AG09319 (cell line): ENCODE measurements around the gene SPAG8.

ENCODE experiments used
- DNase-seq: peaks from one replicate; pipeline ENCODE4 v3.0.0-alpha.2; 2010; ENCODE audit warnings: low read depth; ENCODE audit errors: extremely low read depth
- TF ChIP-seq, protein P1 (sequence below): IDR thresholded peaks from 2 replicates; pipeline ENCODE4 v1.5.1; 2011; ENCODE audit warnings: low read depth, mild to moderate bottlenecking, inconsistent platforms, low read length, moderate library complexity

SPAG8 gene

DNA sequence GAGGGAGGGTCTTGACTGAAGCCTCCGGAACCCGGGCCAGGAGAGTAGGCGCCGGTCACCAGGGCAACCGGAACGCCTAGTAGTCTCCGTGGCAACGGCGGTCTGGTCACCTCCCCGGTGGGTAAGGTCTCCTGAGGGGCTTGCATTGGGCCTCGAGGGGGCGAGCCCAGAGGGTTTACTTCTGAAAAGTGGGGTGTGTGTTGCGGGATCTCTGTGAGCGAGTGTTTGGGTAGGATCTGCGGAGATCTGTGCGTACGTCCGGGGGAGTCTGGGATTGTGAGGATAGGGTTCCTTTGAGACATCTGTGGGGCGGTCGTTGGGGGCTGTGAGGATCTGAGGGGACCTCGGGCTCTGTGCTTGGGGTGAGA, 16.6 kb upstream of the SPAG8 start, which contains the start of gene FAM221B:
Gene FAM221B (minus strand): TSS at position 17 of the 368 bp plus-strand sequence. CDS start 2,571 bp downstream, outside the sequence.
- no peak for DNase-seq
- TF ChIP-seq, protein P1, sequence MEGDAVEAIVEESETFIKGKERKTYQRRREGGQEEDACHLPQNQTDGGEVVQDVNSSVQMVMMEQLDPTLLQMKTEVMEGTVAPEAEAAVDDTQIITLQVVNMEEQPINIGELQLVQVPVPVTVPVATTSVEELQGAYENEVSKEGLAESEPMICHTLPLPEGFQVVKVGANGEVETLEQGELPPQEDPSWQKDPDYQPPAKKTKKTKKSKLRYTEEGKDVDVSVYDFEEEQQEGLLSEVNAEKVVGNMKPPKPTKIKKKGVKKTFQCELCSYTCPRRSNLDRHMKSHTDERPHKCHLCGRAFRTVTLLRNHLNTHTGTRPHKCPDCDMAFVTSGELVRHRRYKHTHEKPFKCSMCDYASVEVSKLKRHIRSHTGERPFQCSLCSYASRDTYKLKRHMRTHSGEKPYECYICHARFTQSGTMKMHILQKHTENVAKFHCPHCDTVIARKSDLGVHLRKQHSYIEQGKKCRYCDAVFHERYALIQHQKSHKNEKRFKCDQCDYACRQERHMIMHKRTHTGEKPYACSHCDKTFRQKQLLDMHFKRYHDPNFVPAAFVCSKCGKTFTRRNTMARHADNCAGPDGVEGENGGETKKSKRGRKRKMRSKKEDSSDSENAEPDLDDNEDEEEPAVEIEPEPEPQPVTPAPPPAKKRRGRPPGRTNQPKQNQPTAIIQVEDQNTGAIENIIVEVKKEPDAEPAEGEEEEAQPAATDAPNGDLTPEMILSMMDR, result no peak

DNA sequence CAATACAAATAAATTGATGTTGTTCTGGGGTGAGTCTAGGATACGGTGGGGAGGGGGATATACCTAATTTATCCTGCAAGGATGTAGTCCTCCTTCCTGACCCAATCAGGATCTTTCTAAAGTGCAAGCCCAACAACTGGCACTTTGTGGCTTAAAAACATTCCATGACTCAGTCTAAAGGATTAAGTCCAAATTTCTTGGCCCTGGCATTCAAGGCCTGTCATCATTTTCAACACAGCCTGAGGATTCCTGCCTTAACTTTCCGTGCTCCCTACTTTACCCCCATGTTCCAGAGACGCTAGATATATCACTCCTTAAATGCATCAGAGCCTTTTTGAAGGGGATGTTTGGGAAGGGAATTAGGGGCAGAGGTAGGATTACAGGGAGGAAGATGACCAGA, 15.4 kb upstream of the SPAG8 start:
- peak; percentile 47 for DNase-seq
- TF ChIP-seq, protein P1, result no peak

DNA sequence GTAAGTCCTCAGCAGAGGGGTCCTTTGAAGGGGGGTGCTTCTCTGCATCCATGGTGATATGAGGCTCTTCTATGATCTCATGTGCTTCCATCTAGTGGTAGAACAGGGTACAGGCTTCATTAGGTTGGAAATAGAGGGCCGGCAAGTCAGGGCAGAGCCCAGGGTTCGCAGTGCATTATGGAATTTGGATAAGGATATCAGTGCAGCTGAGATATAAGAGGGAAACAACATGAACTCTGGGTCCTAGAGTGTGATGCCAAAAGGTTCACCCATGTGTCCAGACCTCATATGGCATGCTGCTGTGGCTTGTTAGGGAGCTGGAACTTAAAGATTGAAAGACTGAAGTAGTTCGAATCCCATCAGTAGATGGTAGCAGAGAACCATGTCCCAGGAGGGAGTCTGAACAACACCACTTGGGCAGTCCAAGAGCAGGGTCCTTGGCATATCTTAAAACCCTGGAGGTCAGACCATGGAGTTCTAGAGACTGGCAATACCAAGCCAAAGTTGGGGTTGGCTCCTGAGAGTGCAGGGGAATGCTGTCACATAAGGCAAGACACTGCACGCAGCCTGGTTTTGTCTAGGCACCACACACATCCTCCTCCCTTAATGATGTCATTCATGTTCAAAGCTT, 14.1 kb upstream of the SPAG8 start:
- TF ChIP-seq, protein P1, result peak; percentile 76
- peak; percentile 44 for DNase-seq

DNA sequence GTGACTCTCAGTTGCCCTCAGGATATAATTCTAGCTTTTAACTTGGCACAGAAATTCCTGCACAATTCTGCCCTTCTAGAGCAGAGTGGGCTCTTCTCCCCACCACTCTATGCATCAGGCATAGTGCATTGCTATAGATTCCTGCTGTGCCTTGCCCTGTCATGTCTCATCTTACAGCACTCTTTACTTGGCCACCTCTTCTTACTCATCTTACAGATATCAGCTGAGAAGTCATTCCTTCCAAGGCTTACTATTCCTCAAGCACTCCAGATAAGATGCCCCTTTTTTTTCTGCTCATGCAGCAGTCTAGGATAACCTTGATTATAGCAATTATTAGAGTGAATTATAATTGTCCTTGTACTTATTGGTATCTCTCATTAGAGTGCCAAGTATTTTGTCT, 10.9 kb upstream of the SPAG8 start:
- DNase-seq, result no peak
- TF ChIP-seq, protein P1, result no peak

DNA sequence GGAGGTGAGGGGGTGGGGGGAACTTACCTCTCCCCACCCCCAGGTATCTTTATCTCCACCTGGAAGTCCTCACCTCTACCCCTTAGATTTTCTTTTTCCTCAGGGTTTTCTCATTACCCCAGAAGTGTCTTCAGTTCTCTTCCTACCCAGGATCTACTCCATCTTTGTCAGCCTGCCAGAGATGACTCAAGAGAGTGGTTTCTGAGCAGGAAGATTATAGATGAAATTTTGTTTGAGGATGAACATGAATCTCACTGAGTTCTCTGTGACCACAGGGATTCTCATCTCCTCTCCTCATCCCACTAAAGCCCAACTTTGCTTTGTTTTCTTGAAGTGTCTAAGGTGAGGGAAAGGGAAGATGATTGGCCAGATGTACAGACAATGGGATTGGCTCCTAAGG, 8.0 kb upstream of the SPAG8 start:
- no peak for DNase-seq
- TF ChIP-seq, protein P1, result no peak

DNA sequence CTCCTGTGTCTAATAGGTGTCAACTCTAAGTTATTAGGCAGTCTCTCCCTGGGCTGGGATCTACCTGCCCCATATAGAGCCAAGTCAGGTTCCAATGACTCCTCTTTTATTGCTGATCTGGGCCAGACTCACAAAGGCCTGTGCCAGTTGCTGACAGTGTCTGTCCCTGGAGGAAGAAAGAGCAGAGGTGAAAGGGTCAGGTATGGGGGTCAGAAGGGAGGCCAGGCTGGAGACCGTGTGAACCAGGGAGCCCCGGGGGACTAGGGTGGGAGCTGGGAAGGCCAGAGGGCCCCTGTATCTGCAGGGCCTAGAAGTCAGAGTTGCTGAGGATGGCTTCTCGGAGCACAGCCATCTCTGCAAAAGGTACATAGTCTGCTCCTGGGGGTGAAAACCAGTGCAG, 6.3 kb upstream of the SPAG8 start:
- TF ChIP-seq, protein P1, result no peak
- DNase-seq, result no peak

DNA sequence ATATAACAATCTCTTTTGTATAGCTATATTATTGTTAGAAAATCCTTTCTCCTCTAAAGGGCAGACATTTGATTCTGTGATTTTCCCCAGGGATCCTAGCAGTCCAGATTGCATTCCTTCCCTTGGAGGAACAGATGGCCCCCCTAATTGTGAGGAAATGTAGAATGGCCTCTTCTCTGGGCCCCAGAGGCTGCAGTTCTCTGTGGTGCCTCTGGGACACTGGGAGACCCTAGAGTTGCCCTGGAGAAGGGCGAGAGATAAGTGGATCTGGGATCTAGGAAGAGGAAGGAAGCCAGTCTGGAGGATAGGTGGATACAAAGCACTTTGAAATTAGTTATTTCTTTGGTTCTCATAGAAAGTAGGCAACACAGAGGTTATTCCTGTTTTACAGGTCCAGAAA, 4.6 kb upstream of the SPAG8 start:
- no peak for DNase-seq
- TF ChIP-seq, protein P1, result no peak; the same call in 1 of the 2 replicates
